Activated CD4-positive, alpha-beta T cell treated with anti-CD3 and anti-CD28 coated beads for 1 hour (primary cell): ENCODE results near the gene SOX18.

Experiments used
- DNase-seq: peaks from one replicate; pipeline ENCODE4 v3.0.0-alpha.2; 2020

The SOX18 gene

DNA sequence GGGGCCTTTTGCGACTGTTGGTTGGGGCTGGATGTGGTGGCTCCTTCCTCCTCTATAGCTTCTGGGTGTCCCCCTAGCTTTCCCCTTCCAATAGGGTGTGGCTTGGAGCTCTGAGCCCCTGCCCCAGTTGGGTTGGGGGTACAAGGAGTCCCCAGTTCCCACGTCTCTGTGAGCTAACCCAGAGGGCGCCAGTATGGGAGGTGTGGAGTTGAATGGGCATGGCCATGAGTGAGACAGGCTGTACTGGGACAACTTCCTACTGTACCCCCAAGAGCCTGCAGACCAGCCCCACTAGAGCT, 12.3 kb downstream of the SOX18 start:
- DNase-seq, result no peak

GRCh38 chr20:64036346-64037198, 12.9 kb downstream of the SOX18 start:
- DNase-seq, result no peak

DNA sequence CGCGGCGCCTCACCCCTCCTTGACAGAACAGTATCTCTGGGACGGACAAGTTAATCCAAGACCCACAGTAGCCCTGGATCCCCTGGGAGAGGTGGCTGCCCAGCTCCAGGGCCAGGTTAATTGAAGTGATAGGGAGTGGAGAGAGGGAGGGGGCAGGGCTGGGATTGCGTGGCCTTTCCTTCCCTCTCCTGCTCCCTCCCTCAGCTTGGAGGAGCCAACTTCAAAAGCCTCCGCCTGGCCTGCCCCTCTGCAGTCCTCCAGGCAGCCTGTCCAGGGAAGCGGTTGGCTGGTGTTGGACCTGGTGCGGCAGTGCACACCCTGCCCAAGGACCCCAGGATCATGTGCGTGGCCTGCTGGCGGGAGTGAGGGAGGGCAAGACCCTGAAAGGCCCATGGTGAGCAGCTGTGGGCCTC, 13.5 kb downstream of the SOX18 start, which contains the start of gene C20orf204:
Gene C20orf204 (plus strand): TSS at position 250 of the 413 bp plus-strand sequence. CDS start 142 bp downstream, at position 392.
- DNase-seq, result no peak

GRCh38 chr20:64035066-64035932, 14.1 kb downstream of the SOX18 start:
- no peak for DNase-seq

DNA sequence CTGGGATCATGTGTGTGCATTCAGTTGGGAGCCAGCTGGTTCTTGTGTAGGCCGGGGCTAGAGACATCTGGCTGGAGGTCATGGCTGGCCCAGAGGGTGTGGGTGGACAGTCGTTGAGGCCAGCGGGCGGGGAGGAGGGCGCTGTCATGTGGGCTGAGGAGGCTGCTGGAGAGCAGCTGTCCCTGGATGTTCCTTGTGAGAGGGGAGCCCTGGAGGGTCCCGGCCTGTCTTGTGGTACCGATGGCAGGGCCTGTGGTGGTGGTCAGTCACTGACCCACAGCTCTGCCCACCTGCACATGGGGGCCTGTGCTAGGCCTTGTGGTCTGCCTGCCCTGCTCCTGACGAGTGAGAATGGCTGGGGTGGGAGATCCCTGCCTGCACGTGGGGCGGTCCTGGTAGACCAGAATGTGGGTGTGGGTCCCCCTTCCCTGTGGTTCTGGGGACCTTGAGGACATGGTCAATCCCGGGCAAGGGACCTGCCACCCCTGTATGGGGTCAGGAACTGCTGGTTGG, 15.4 kb downstream of the SOX18 start:
- no peak for DNase-seq

- no peak for DNase-seq
Observed at GRCh38 chr20:64032706-64033624, 16.5 kb downstream of the SOX18 start.

DNA sequence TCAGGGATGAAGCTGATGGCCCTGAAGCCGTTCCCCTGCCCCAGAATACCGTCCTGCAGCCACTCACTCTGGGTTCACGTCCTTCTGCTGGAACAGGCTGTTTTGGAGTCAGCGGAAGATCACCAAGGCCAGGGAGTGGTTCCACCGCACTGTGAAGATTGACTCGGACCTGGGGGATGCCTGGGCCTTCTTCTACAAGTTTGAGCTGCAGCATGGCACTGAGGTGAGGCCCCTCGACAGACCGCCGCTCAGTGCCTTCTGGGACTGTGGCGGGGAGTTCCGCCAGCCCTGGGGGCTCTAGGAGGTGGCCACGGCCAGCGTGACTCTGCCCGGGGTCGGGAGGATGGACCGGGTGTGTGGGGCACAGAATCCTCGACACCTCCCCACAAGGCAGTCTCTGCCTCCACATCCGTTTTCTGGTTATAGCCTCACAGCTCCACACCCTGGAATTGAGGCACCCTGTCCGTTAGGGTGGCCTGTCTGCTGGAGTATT, 17.6 kb downstream of the SOX18 start:
- DNase-seq, result no peak

DNA sequence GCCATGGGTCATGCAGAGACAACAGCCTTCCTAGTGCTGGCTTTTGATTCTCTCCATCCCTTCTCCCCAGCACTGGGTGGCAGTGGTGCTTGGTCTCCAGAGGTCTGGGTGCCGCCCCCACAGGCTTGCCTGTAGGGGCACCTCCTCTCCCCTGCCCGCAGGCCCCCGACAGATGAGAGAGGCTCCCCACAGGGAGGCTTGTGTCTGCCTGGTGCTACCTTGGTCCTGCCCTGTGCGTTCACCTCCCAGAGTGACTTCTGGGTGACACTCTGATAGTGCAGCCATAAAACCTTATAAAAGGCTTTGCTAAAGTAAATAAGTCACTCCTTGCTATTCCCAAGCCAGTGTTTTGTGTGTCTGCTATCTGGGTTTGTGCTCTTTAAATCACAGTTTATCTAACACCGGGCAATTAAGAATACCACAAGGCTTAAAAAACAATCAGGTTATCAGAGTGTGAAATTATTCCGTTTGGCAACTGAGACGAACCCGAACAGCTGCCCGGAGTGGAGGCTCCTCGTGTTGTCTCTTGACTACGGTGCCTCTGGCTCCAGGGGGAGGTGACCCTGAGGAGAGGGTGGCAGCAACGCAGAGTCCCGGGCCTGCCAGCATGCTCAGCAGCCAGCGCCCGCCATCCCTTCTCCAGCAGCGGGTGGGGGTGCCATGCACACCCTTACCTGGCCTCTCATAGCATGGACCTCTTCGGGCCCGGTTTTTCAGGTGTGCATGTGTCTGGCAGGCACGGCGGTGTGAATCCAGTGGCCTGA, 18.9 kb downstream of the SOX18 start:
- DNase-seq, result no peak

GRCh38 chr20:64029293-64030117, 19.9 kb downstream of the SOX18 start:
- no peak for DNase-seq

- DNase-seq, result no peak
Observed at GRCh38 chr20:64027981-64028685, 21.3 kb downstream of the SOX18 start.

- DNase-seq, result no peak
Observed at GRCh38 chr20:64025826-64026412, 23.5 kb downstream of the SOX18 start.

- no peak for DNase-seq
Observed at GRCh38 chr20:64025101-64025825, 24.2 kb downstream of the SOX18 start.

DNA sequence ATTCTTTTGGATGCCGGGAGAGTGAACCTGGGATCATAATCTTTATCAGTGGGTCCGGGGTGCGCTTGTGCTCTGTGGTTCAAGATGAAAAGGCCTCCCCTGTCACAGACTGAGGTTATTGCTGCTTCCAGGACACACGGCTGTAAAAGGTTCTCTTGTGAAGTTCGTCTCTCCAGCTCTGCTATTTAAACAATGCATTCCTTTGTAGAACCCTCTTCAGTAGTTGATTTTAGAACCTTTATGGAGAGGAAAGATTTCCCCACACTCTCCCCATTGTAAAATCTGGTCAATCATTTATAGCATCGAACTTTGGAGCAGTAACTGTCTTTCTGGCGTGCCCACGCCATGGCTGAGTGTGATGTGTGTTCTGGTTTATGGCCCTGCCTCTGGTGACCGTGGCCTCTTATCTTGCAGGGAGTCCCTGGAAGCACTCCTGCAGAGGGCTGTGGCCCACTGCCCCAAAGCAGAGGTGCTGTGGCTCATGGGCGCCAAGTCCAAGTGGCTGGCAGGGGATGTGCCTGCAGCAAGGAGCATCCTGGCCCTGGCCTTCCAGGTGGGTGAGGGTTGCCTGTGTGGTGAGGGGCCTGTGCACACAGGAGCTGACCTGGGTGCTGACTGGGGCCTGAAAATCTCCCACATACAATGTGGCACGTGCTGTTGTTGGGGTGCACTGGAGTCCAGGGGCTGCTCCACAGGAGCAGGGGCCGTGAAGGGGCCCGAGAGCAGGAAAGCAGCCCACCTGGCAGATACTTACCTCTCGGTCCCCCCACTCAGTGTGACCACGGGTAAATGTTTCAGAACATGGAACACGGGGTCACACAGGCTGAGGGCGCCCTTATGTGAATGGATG, 25.1 kb downstream of the SOX18 start:
- DNase-seq, result no peak

DNA sequence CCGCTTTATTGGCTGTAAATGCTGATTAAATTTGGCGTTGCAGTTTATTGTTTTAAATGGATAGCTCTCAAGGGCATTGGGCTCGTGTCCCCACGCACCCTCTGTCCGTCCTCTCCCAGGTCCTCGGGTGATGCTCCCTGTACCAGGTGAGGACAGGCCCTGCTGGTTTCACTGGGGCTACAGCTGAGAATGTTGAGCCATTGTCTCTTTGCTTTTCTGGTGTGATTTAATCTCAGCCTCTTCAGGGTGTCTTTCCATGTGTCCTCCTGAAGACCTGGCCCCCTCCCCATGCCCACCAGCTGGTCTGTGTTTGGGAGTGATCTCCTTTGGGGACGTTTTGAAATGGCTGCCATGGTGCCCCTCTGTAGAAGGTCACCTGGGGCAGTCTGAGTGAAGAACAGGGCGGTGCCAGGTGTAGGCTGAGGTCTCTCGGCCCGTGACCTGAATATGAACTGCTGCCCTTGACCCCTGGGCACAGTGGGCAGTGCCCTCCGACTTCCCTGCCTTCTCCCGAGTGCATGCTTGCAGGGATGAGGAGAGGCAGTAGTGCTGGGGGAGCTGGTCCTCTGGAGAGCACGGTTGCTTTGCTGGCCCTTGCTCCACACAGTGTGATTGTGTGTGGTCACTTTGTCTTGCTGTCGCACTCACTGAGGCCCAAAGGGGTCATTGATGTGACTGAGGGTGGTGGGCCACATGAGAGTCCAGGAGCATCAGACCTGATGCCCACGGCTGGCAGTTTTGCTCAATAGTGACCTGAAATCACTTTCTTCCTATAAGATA, 25.9 kb downstream of the SOX18 start:
- no peak for DNase-seq

- DNase-seq, result no peak
Observed at GRCh38 chr20:64022671-64023360, 26.6 kb downstream of the SOX18 start.
